IMR-90 (cell line): ENCODE measurements around the gene XAB2. TPM values are rescaled to one million over a fixed set of nuclear protein-coding genes. Genes with fewer than 3 reads are reported as not detected.

Experiments
- ATAC-seq: fragments of 200-7000 bp; cut with Tn5 transposase; 2 replicates; pipeline ENCODE4 v1.9.1; 2020; ENCODE audit warnings: low read depth, mild to moderate bottlenecking, moderate library complexity
- BruUV-seq: library from RNA; stranded (reverse); fragments of 400-500 nt; replicated peaks from 2 replicates; lab custom pipeline; 2021; lab: Mats Ljungman, UMichigan
- CTCF ChIA-PET: fragments of 300-600 bp; formaldehyde crosslinking; extraction: SDS; loops from one replicate; lab custom pipeline; 2021; ENCODE audit warnings: antibody characterized with exemption; lab: Yijun Ruan, JAX
- POLR2A ChIA-PET: fragments of 300-600 bp; sonication (Branson Sonifier 250); formaldehyde crosslinking; loops from one replicate; lab custom pipeline; 2022; ENCODE audit warnings: antibody characterized with exemption; ENCODE audit not compliant: unreplicated experiment; lab: Charles Lee
- DNase-seq: peaks from one replicate; pipeline ENCODE4 v3.0.0; 2013
- H2AFZ ChIP-seq: replicated peaks from 2 replicates; pipeline ENCODE3; 2013; ENCODE audit warnings: low read length, mild to moderate bottlenecking; ENCODE audit not compliant: poor library complexity
- H2AK5ac ChIP-seq: 2 replicates; pipeline ENCODE4 v1.6.1; 2013; ENCODE audit warnings: low read depth, low read length, inconsistent platforms
- H2AK9ac ChIP-seq: replicated peaks from 2 replicates; pipeline ENCODE3; 2013; ENCODE audit warnings: mild to moderate bottlenecking, low read depth, low read length, moderate library complexity; ENCODE audit not compliant: poor library complexity
- H2BK120ac ChIP-seq: 2 replicates; pipeline ENCODE4 v1.6.1; 2013; ENCODE audit warnings: low read depth, low read length, inconsistent platforms
- H2BK15ac ChIP-seq: 3 replicates; pipeline ENCODE4 v1.6.1; 2013; ENCODE audit warnings: low read depth, low read length, inconsistent platforms
- H2BK20ac ChIP-seq: 2 replicates; pipeline ENCODE4 v1.6.1; 2013; ENCODE audit warnings: low read depth, mild to moderate bottlenecking, inconsistent platforms, low read length, moderate library complexity
- H2BK5ac ChIP-seq: 2 replicates; pipeline ENCODE4 v1.6.1; 2013; ENCODE audit warnings: mild to moderate bottlenecking, low read depth, low read length, inconsistent platforms; ENCODE audit not compliant: poor library complexity, severe bottlenecking
- H3K14ac ChIP-seq: replicated peaks from 2 replicates; pipeline ENCODE4 v1.6.1; 2013; ENCODE audit warnings: low read depth, low read length, inconsistent platforms
- H3K18ac ChIP-seq: 2 replicates; pipeline ENCODE4 v1.6.1; 2013; ENCODE audit warnings: low read depth, low read length, control low read depth
- H3K23ac ChIP-seq: 2 replicates; pipeline ENCODE4 v1.6.1; 2013; ENCODE audit warnings: low read depth, low read length, inconsistent platforms
- H3K27ac ChIP-seq: 2 replicates; pipeline ENCODE4 v1.5.1; 2013; ENCODE audit warnings: mild to moderate bottlenecking, control low read depth, low read length; ENCODE audit not compliant: insufficient read depth
- H3K27me3 ChIP-seq: 2 replicates; pipeline ENCODE4 v1.6.1; 2013; ENCODE audit warnings: low read length; ENCODE audit not compliant: control insufficient read depth, insufficient read depth
- H3K36me3 ChIP-seq: 2 replicates; pipeline ENCODE4 v1.6.1; 2013; ENCODE audit warnings: low read length, mixed read lengths; ENCODE audit not compliant: control insufficient read depth, insufficient read depth
- H3K4ac ChIP-seq: 2 replicates; pipeline ENCODE4 v1.6.1; 2013; ENCODE audit warnings: low read depth, low read length, inconsistent platforms
- H3K4me1 ChIP-seq: 2 replicates; pipeline ENCODE4 v1.6.1; 2013; ENCODE audit warnings: low read length, mixed read lengths; ENCODE audit not compliant: control insufficient read depth, insufficient read depth
- H3K4me2 ChIP-seq: 2 replicates; pipeline ENCODE4 v1.6.1; 2013; ENCODE audit warnings: low read depth, mild to moderate bottlenecking, control low read depth, low read length, moderate library complexity
- H3K4me3 ChIP-seq: 2 replicates; pipeline ENCODE4 v1.5.1; 2013; ENCODE audit warnings: low read depth, mild to moderate bottlenecking, control low read depth, low read length, moderate library complexity; ENCODE audit not compliant: insufficient read depth
- H3K56ac ChIP-seq: 2 replicates; pipeline ENCODE4 v1.6.1; 2013; ENCODE audit warnings: low read length, inconsistent platforms; ENCODE audit not compliant: insufficient read depth; ENCODE audit errors: extremely low read depth
- H3K79me1 ChIP-seq, 2 experiments: 2 replicates each; pipeline ENCODE4 v1.6.1; 2013; ENCODE audit warnings: low read length in 2 of 2, inconsistent platforms in 1 of 2, low read depth in 1 of 2
- H3K9ac ChIP-seq: 2 replicates; pipeline ENCODE4 v1.6.1; 2013; ENCODE audit warnings: low read depth, low read length, control low read depth
- H3K9me1 ChIP-seq: 2 replicates; pipeline ENCODE4 v1.6.1; 2013; ENCODE audit warnings: low read length, inconsistent platforms; ENCODE audit not compliant: insufficient read depth
- H3K9me3 ChIP-seq: 2 replicates; pipeline ENCODE4 v1.6.1; 2013; ENCODE audit warnings: low read length; ENCODE audit not compliant: control insufficient read depth, insufficient read depth
- H4K20me1 ChIP-seq: 2 replicates; pipeline ENCODE4 v1.6.1; 2013; ENCODE audit warnings: low read length, inconsistent platforms; ENCODE audit not compliant: insufficient read depth
- H4K5ac ChIP-seq: 2 replicates; pipeline ENCODE4 v1.6.1; 2013; ENCODE audit warnings: mild to moderate bottlenecking, low read depth, low read length, control low read depth
- H4K8ac ChIP-seq, 2 experiments: 2 replicates each; pipeline ENCODE4 v1.6.1; 2013; ENCODE audit warnings: low read depth in 2 of 2, low read length in 2 of 2, control low read depth in 1 of 2, inconsistent platforms in 1 of 2
- H4K91ac ChIP-seq: 2 replicates; pipeline ENCODE4 v1.6.1; 2013; ENCODE audit warnings: low read depth, low read length, inconsistent platforms; ENCODE audit not compliant: insufficient read depth
- BHLHE40 ChIP-seq: fragments of 150-350 bp; IDR thresholded peaks from 2 replicates; pipeline ENCODE4 v1.6.1; 2016; ENCODE audit warnings: mild to moderate bottlenecking, low read depth, low read length
- CEBPB ChIP-seq: IDR thresholded peaks from 2 replicates; pipeline ENCODE4 v1.6.1; 2012; ENCODE audit warnings: low read depth, low read length, improper control_type of control experiment
- CHD1 ChIP-seq: IDR thresholded peaks from 2 replicates; pipeline ENCODE4 v1.6.1; 2012; ENCODE audit warnings: low read depth, low read length, improper control_type of control experiment
- FOS ChIP-seq: fragments of 150-350 bp; IDR thresholded peaks from 2 replicates; pipeline ENCODE4 v1.6.1; 2016; ENCODE audit warnings: low read depth, low read length
- MAFK ChIP-seq: IDR thresholded peaks from 2 replicates; pipeline ENCODE4 v1.6.1; 2012; ENCODE audit warnings: low read depth, low read length, improper control_type of control experiment
- MAZ ChIP-seq: IDR thresholded peaks from 2 replicates; pipeline ENCODE4 v1.6.1; 2012; ENCODE audit warnings: low read depth, mild to moderate bottlenecking, low read length, improper control_type of control experiment, moderate library complexity, borderline replicate concordance
- NFE2L2 ChIP-seq: fragments of 150-350 bp; IDR thresholded peaks from 2 replicates; pipeline ENCODE4 v1.6.1; 2016; ENCODE audit warnings: low read depth, mild to moderate bottlenecking, low read length
- POLR2A ChIP-seq: IDR thresholded peaks from 2 replicates; pipeline ENCODE4 v1.6.1; 2012; ENCODE audit warnings: mild to moderate bottlenecking, low read depth, low read length
- RAD21 ChIP-seq: IDR thresholded peaks from 2 replicates; pipeline ENCODE4 v1.6.1; 2012; ENCODE audit warnings: low read length, improper control_type of control experiment
- RCOR1 ChIP-seq: IDR thresholded peaks from 2 replicates; pipeline ENCODE4 v1.6.1; 2012; ENCODE audit warnings: mild to moderate bottlenecking, low read length, improper control_type of control experiment; ENCODE audit not compliant: insufficient replicate concordance
- RFX5 ChIP-seq: IDR thresholded peaks from 2 replicates; pipeline ENCODE4 v1.8.0; 2012; ENCODE audit warnings: low read depth, mild to moderate bottlenecking, low read length, moderate library complexity
- SMC3 ChIP-seq: fragments of 150-350 bp; IDR thresholded peaks from 2 replicates; pipeline ENCODE4 v1.6.1; 2016; ENCODE audit warnings: low read depth, mild to moderate bottlenecking, antibody characterized with exemption, low read length, moderate library complexity
- WGBS, 2 experiments: methylation state at CpG; one replicate each; pipeline versions ENCODE4 v1.1.5 to v1.1.7; 2013; ENCODE audit warnings: missing lambda C conversion rate in 2 of 2; ENCODE audit not compliant: insufficient read length in 1 of 2; ENCODE audit errors: extremely low coverage in 2 of 2; 5-methylcytosine and 5-hydroxymethylcytosine counted together
- dilution Hi-C: fragments of 300-500 bp; cut with HindIII; formaldehyde crosslinking; loops from one replicate; pipeline ENCODE4 v1.14.3; 2018; ENCODE audit warnings: low sequenced_read_pairs; ENCODE audit not compliant: unreplicated experiment
- in situ Hi-C: fragments of 300-500 bp; cut with MboI; formaldehyde crosslinking; loops from 3 replicates; pipeline ENCODE4 v1.14.3; 2019; ENCODE audit warnings: low sequenced_read_pairs, inconsistent platforms, mixed read lengths
- intact Hi-C: fragments of 100-400 bp; cut with micrococcal nuclease; formaldehyde crosslinking; loops from 2 replicates; pipeline ENCODE4 v1.10.0; 2022
- polyA plus RNA-seq, 3 experiments: library from polyadenylated mRNA; depleted of rRNA; stranded (reverse); fragments of >200 nt; gene quantifications; 2 replicates each; pipeline ENCODE4 v1.2.3, GENCODE V29; 2012; ENCODE audit warnings: low replicate concordance in 1 of 3
- total RNA-seq: library from RNA; depleted of rRNA; stranded (reverse); fragments of >200 nt; gene quantifications from 2 replicates; pipeline ENCODE4 v1.2.3, GENCODE V29; 2012
- TF ChIP-seq, protein P1 (sequence below): fragments of 150-350 bp; IDR thresholded peaks from 2 replicates; pipeline ENCODE4 v1.6.1; 2017; ENCODE audit warnings: mild to moderate bottlenecking, antibody characterized with exemption, low read length, low read depth
- TF ChIP-seq, protein P2 (sequence below): fragments of 150-350 bp; IDR thresholded peaks from 2 replicates; pipeline ENCODE4 v1.6.1; 2016; ENCODE audit warnings: low read depth, mild to moderate bottlenecking, low read length, moderate library complexity, borderline replicate concordance
- TF ChIP-seq, protein P3 (sequence below): conservative IDR thresholded peaks from 2 replicates; pipeline ENCODE4 v1.5.1; 2012; ENCODE audit warnings: mild to moderate bottlenecking, low read depth, low read length, improper control_type of control experiment

Gene XAB2
- total and polyA plus RNA-seq, 2 of the 4 experiments (the other 2 are of a cell fraction): 29.9 to 34.4 TPM

DNA sequence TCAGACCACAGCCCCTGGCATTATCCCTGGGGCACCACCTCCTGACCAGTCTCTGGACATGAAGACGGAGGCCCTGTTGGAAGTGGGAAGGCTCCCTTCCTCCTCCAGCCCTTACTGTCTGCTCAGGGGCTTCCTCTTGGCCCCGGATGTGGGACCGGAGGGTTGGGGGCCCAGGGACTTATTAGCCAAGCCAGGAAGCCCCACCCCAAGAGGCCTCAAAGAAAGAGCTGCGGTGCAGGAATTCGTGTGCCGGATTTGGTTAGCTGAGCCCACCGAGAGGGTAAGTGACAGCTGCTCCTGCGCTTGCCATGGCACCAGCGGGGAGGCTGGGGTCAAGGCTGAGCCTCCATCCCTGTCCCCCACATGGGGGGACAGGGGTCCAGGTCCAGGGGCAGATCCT is 39.5 kb upstream of the XAB2 start, which contains the start of gene RETN:
Gene RETN (plus strand): TSS at position 208 of the 400 bp plus-strand sequence. CDS start 278 bp downstream, outside the sequence.
- H2BK120ac ChIP-seq: no peak within 1 kb of the TSS
- dilution Hi-C loops (no loop called here), in situ Hi-C loops (no loop called here), intact Hi-C loops (no loop called here)
- H2AK5ac ChIP-seq: no peak within 1 kb of the TSS
- H3K9ac ChIP-seq: no peak within 1 kb of the TSS
- H3K9me3 ChIP-seq: peaks cover 3% of the 10 kb centered on the region; the same call in 1 of the 2 replicates
- no peaks in the 10 kb centered on the region for H4K20me1 ChIP-seq
- DNase-seq (no peak), ATAC-seq (no peak)
- peaks cover 29% of the 10 kb centered on the region for H3K27me3 ChIP-seq
- ChIA-PET POLR2A (no interaction called here), CTCF (interaction anchor here (1.9 kb wide), 1 partner anchor 12 kb away, joined by 6 read pairs; the partner anchor contains the start of gene TRAPPC5)
- no peak within 1 kb of the TSS for H2BK5ac ChIP-seq
- H3K36me3 ChIP-seq: no peaks in the 10 kb centered on the region
- H3K14ac ChIP-seq: no peak within 1 kb of the TSS
- H2AK9ac ChIP-seq: no peak within 1 kb of the TSS
- H3K27ac ChIP-seq: no peak within 1 kb of the TSS
- BruUV-seq: no TSS peak
- H3K56ac ChIP-seq: no peak within 1 kb of the TSS
- no peak within 1 kb of the TSS for H3K4ac ChIP-seq
- TF ChIP-seq NFE2L2: no peak
- TF ChIP-seq, protein P1, sequence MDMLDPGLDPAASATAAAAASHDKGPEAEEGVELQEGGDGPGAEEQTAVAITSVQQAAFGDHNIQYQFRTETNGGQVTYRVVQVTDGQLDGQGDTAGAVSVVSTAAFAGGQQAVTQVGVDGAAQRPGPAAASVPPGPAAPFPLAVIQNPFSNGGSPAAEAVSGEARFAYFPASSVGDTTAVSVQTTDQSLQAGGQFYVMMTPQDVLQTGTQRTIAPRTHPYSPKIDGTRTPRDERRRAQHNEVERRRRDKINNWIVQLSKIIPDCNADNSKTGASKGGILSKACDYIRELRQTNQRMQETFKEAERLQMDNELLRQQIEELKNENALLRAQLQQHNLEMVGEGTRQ: no peak
- TF ChIP-seq, protein P2, sequence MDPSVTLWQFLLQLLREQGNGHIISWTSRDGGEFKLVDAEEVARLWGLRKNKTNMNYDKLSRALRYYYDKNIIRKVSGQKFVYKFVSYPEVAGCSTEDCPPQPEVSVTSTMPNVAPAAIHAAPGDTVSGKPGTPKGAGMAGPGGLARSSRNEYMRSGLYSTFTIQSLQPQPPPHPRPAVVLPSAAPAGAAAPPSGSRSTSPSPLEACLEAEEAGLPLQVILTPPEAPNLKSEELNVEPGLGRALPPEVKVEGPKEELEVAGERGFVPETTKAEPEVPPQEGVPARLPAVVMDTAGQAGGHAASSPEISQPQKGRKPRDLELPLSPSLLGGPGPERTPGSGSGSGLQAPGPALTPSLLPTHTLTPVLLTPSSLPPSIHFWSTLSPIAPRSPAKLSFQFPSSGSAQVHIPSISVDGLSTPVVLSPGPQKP: no peak
- no peak for TF ChIP-seq CEBPB
- no peak for TF ChIP-seq POLR2A
- no peak for TF ChIP-seq BHLHE40
- no peak for TF ChIP-seq RFX5
- TF ChIP-seq MAFK: no peak
- no peak for TF ChIP-seq RCOR1
- no peak for TF ChIP-seq RAD21
- no peak for TF ChIP-seq CHD1
- TF ChIP-seq, protein P3, sequence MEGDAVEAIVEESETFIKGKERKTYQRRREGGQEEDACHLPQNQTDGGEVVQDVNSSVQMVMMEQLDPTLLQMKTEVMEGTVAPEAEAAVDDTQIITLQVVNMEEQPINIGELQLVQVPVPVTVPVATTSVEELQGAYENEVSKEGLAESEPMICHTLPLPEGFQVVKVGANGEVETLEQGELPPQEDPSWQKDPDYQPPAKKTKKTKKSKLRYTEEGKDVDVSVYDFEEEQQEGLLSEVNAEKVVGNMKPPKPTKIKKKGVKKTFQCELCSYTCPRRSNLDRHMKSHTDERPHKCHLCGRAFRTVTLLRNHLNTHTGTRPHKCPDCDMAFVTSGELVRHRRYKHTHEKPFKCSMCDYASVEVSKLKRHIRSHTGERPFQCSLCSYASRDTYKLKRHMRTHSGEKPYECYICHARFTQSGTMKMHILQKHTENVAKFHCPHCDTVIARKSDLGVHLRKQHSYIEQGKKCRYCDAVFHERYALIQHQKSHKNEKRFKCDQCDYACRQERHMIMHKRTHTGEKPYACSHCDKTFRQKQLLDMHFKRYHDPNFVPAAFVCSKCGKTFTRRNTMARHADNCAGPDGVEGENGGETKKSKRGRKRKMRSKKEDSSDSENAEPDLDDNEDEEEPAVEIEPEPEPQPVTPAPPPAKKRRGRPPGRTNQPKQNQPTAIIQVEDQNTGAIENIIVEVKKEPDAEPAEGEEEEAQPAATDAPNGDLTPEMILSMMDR: no peak
- TF ChIP-seq MAZ: no peak
- TF ChIP-seq SMC3: no peak
- TF ChIP-seq FOS: no peak
- H3K18ac ChIP-seq: no peak within 1 kb of the TSS
- H2BK15ac ChIP-seq: no peak within 1 kb of the TSS
- H4K91ac ChIP-seq: no peak within 1 kb of the TSS
- H3K4me3 ChIP-seq: no peak within 1 kb of the TSS
- H2AFZ ChIP-seq: no peak within 1 kb of the TSS
- H3K23ac ChIP-seq: no peak within 1 kb of the TSS
- no peaks in the 10 kb centered on the region for H3K9me1 ChIP-seq
- no peak within 1 kb of the TSS for H4K5ac ChIP-seq
- no peaks in the 10 kb centered on the region for H3K79me1 ChIP-seq
- H4K8ac ChIP-seq: no peak within 1 kb of the TSS
- no peak within 1 kb of the TSS for H3K4me2 ChIP-seq
- 80% methylated on average over 1 of the region's 9 CpGs; no CpG with 5 or more reads in 1 of the 2 experiments for WGBS, 2 experiments
- H2BK20ac ChIP-seq: no peak within 1 kb of the TSS
- no peaks in the 10 kb centered on the region for H3K4me1 ChIP-seq
